Endothelial cell of umbilical vein (primary cell): ENCODE measurements around the gene CDH15. TPM values are rescaled to one million over a fixed set of nuclear protein-coding genes. Genes with fewer than 3 reads are reported as not detected.

ENCODE experiments used
- Bru-seq: library from RNA; stranded (reverse); fragments of 400-500 nt; gene quantifications from one replicate; lab custom pipeline; 2021; lab: Mats Ljungman, UMichigan
- BruChase-seq, 2 experiments: library from RNA; stranded (reverse); fragments of 400-500 nt; gene quantifications; one replicate each; lab custom pipeline; 2021; lab: Mats Ljungman, UMichigan
- BruUV-seq: library from RNA; stranded (reverse); fragments of 400-500 nt; replicated peaks from 2 replicates; lab custom pipeline; 2021; lab: Mats Ljungman, UMichigan
- CTCF ChIA-PET: fragments of 300-600, 350-600 bp; sonication (Branson Sonifier 250); formaldehyde crosslinking; loops from one replicate; lab custom pipeline; 2021; ENCODE audit warnings: antibody characterized with exemption, inconsistent platforms; lab: Charles Lee
- POLR2A ChIA-PET: fragments of 300-600, 350-600 bp; sonication (Branson Sonifier 250); formaldehyde crosslinking; loops from one replicate; lab custom pipeline; 2021; ENCODE audit warnings: antibody characterized with exemption, inconsistent platforms; lab: Charles Lee
- DNase-seq: peaks from one replicate; pipeline ENCODE4 v3.0.0-alpha.2; 2011; ENCODE audit warnings: low read depth, low spot score
- FAIRE-seq: peaks from 2 replicates; lab custom pipeline; 2011; peaks lifted over from hg19 to GRCh38; lab: Jason Lieb, UNC
- H2AFZ ChIP-seq: 2 replicates; pipeline ENCODE4 v1.6.0; 2012; ENCODE audit warnings: low read depth, low read length, control low read depth, inconsistent platforms
- H3K27ac ChIP-seq: 2 replicates; pipeline ENCODE4 v1.5.1; 2011; ENCODE audit warnings: low read depth, mild to moderate bottlenecking, control low read depth, low read length, moderate library complexity; ENCODE audit not compliant: insufficient read depth
- H3K27me3 ChIP-seq, 2 experiments: 2 replicates each; pipeline versions ENCODE4 v1.6.0 to v1.6.1; 2011; ENCODE audit warnings: low read length in 2 of 2, mixed read lengths in 1 of 2; ENCODE audit not compliant: control insufficient read depth in 2 of 2, insufficient read depth in 2 of 2
- H3K36me3 ChIP-seq, 2 experiments: 2 replicates in 1 of 2; 3 replicates in 1 of 2; pipeline ENCODE4 v1.5.1; 2011; ENCODE audit warnings: low read length in 2 of 2, mild to moderate bottlenecking in 1 of 2, moderate library complexity in 1 of 2; ENCODE audit not compliant: control insufficient read depth in 2 of 2, insufficient read depth in 2 of 2; ENCODE audit errors: extremely low read depth in 1 of 2
- H3K4me1 ChIP-seq: 3 replicates; pipeline ENCODE4 v1.5.1; 2011; ENCODE audit warnings: mild to moderate bottlenecking, low read length; ENCODE audit not compliant: control insufficient read depth, insufficient read depth; ENCODE audit errors: extremely low read depth
- H3K4me2 ChIP-seq: 2 replicates; pipeline ENCODE4 v1.6.1; 2011; ENCODE audit warnings: low read length, control low read depth, mixed read lengths; ENCODE audit not compliant: insufficient read depth
- H3K4me3 ChIP-seq, 3 experiments: fragments of 200-600 bp in 1 of 3; sonication (generic), shearing (Covaris generic) in 1 of 3; replicated peaks in 1 of 3; 2 replicates each; pipeline ENCODE4 v1.5.1; 2011 to 2016; ENCODE audit warnings: control low read depth in 3 of 3, low read length in 3 of 3, mild to moderate bottlenecking in 2 of 3, inconsistent platforms in 1 of 3, low read depth in 1 of 3, moderate library complexity in 1 of 3; ENCODE audit not compliant: insufficient read depth in 1 of 3
- H3K79me2 ChIP-seq: 2 replicates; pipeline ENCODE4 v1.6.0; 2012; ENCODE audit warnings: low read length, inconsistent platforms; ENCODE audit not compliant: control insufficient read depth, insufficient read depth
- H3K9ac ChIP-seq: replicated peaks from 2 replicates; pipeline ENCODE3; 2011; ENCODE audit warnings: low read length, control low read depth; ENCODE audit not compliant: insufficient read depth; ENCODE audit errors: extremely low read depth
- H3K9me1 ChIP-seq: replicated peaks from 3 replicates; pipeline ENCODE4 v1.6.0; 2011; ENCODE audit warnings: mild to moderate bottlenecking, low read length; ENCODE audit not compliant: control insufficient read depth, insufficient read depth; ENCODE audit errors: extremely low read depth
- H3K9me3 ChIP-seq: replicated peaks from 2 replicates; pipeline ENCODE4 v1.5.1; 2012; ENCODE audit warnings: low read length, inconsistent platforms; ENCODE audit not compliant: control insufficient read depth, insufficient read depth
- H4K20me1 ChIP-seq: replicated peaks from 2 replicates; pipeline ENCODE3; 2011; ENCODE audit warnings: mild to moderate bottlenecking, low read length; ENCODE audit not compliant: control insufficient read depth, insufficient read depth; ENCODE audit errors: extremely low read depth
- CTCF ChIP-seq, 2 donors: IDR thresholded peaks; 1 replicate in 1 of 2; 2 replicates in 1 of 2; pipeline ENCODE4 v1.5.1; 2011; ENCODE audit warnings: low read length in 2 of 2, mild to moderate bottlenecking in 2 of 2, moderate library complexity in 2 of 2, control low read depth in 1 of 2, inconsistent platforms in 1 of 2, low read depth in 1 of 2; ENCODE audit not compliant: insufficient read depth in 1 of 2; ENCODE audit errors: extremely low read depth in 1 of 2
- EZH2 ChIP-seq: IDR thresholded peaks from 2 replicates; pipeline ENCODE4 v1.6.1; 2012; ENCODE audit warnings: borderline replicate concordance, low read depth, mild to moderate bottlenecking, moderate library complexity, low read length, inconsistent platforms; ENCODE audit not compliant: severe bottlenecking
- FOS ChIP-seq: IDR thresholded peaks from 2 replicates; pipeline ENCODE4 v1.6.1; 2011; ENCODE audit warnings: mild to moderate bottlenecking, low read length, moderate library complexity, borderline replicate concordance; ENCODE audit not compliant: insufficient read depth
- GATA2 ChIP-seq: IDR thresholded peaks from 2 replicates; pipeline ENCODE4 v1.7.0; 2011; ENCODE audit warnings: low read depth, mild to moderate bottlenecking, moderate library complexity, mixed read lengths, low read length; ENCODE audit not compliant: insufficient read length, insufficient read depth
- JUN ChIP-seq: IDR thresholded peaks from 2 replicates; pipeline ENCODE4 v1.6.1; 2011; ENCODE audit warnings: borderline replicate concordance, low read depth; ENCODE audit not compliant: insufficient read length, insufficient read depth
- MAX ChIP-seq: IDR thresholded peaks from 2 replicates; pipeline ENCODE4 v1.6.1; 2011; ENCODE audit not compliant: insufficient read depth, insufficient read length
- MYC ChIP-seq: IDR thresholded peaks from one replicate; pipeline ENCODE4 v1.6.1; 2011; ENCODE audit warnings: mild to moderate bottlenecking, low read depth, low read length
- POLR2A ChIP-seq: IDR thresholded peaks from 2 replicates; pipeline ENCODE4 v1.6.1; 2012; ENCODE audit warnings: low read depth, mild to moderate bottlenecking, control low read depth, low read length
- POLR2AphosphoS5 ChIP-seq: IDR thresholded peaks from 2 replicates; pipeline ENCODE4 v1.6.1; 2012; ENCODE audit warnings: low read depth, mild to moderate bottlenecking, control low read depth, low read length, moderate library complexity; ENCODE audit not compliant: insufficient read depth
- dilution Hi-C: fragments of 300-500 bp; cut with MboI; formaldehyde crosslinking; loops from one replicate; pipeline ENCODE4 v1.15.0; 2019; ENCODE audit warnings: low sequenced_read_pairs; ENCODE audit not compliant: extremely low pct_ligation_motif_present
- intact Hi-C: fragments of 100-400 bp; cut with micrococcal nuclease; formaldehyde crosslinking; loops from one replicate; pipeline ENCODE4 v1.10.0; 2022
- long read RNA-seq: library from polyadenylated mRNA; stranded (forward); transcript quantifications from one replicate; pipeline ENCODE4 v2.0.0, GENCODE V29; 2021
- polyA minus RNA-seq, 3 experiments: library from RNA; depleted of rRNA, polyadenylated mRNA; stranded (reverse); fragments of >200 nt; gene quantifications; 1 replicate in 1 of 3; 2 replicates in 2 of 3; pipeline ENCODE4 v1.2.3, GENCODE V29; 2011
- polyA plus RNA-seq, 4 experiments: library from polyadenylated mRNA; depleted of rRNA in 3 of 4; stranded (reverse) in 3 of 4; unstranded in 1 of 4; fragments of >200 nt; gene quantifications; 2 replicates each; pipeline versions ENCODE4 v1.2.1 to v1.2.3, GENCODE V29; 2011 to 2012; ENCODE audit warnings: missing spikeins in 1 of 4
- total RNA-seq: library from RNA; stranded (reverse); gene quantifications from 2 replicates; pipeline ENCODE4 v1.2.3, GENCODE V29; 2021

CDH15 gene
- total RNA-seq: not detected in 2 replicates
- polyA plus RNA-seq: 0.44 and 0.54 TPM in 2 replicates
- 0.05 and 0.27 TPM in 2 replicates for polyA plus RNA-seq (2011; cell fraction: cytosol; rRNA removed)
- polyA plus RNA-seq (2011; cell fraction: nucleus; rRNA removed): 0.11 and 0.14 TPM in 2 replicates
- 0.13 and 0.65 TPM in 2 replicates for polyA plus RNA-seq (2012)
- 0.24 TPM in 1 of 2 replicates, not detected in the other for polyA minus RNA-seq
- polyA minus RNA-seq (2011; cell fraction: cytosol; rRNA and poly(A)+ RNA removed): not detected
- not detected in 2 replicates for polyA minus RNA-seq (2011; cell fraction: nucleus; rRNA and poly(A)+ RNA removed)
- percentile 9 among the genes with signal in this experiment for Bru-seq, nascent RNA
- percentile 4 among the genes with signal in this experiment for BruChase-seq, experiment 1, labeled RNA remaining after a 6-hour chase
- BruChase-seq, experiment 2, labeled RNA remaining after a 2-hour chase: not detected
- long read RNA-seq: 0 reads

GRCh38 chr16:89171216-89172170, at the start of gene CDH15:
CDH15 (plus strand) TSS chr16:89171748; CDS start chr16:89171832, 84 bp downstream.
- H3K4me1 ChIP-seq: peaks cover 3% of the 10 kb centered on the region

More at GRCh38 chr16:89171216-89172170, at the start of gene CDH15:
- no peak within 1 kb of the TSS for H3K27ac ChIP-seq
- DNase-seq: peak; percentile 88
- TF ChIP-seq GATA2 (no peak), MYC (no peak), JUN (no peak), POLR2AphosphoS5 (no peak), EZH2 (no peak), CTCF (IDR thresholded peaks at IDR 0.05; ENCODE audit: extremely low read depth in 1 of 2, insufficient read depth in 1 of 2, low read depth in 1 of 2, low read length in 2 of 2) (no peak), POLR2A (no peak), FOS (no peak), MAX (no peak)
- H3K9ac ChIP-seq: no peak within 1 kb of the TSS
- H4K20me1 ChIP-seq: no peaks in the 10 kb centered on the region
- no peak within 1 kb of the TSS for H3K4me3 ChIP-seq
- no peaks in the 10 kb centered on the region for H3K79me2 ChIP-seq
- peak within 1 kb of the TSS; percentile 65 for H2AFZ ChIP-seq
- no peaks in the 10 kb centered on the region for H3K9me1 ChIP-seq
- peaks cover 0 to 3% of the 10 kb centered on the region in 2 experiments for H3K27me3 ChIP-seq
- dilution Hi-C loops: no loop called here
- POLR2A ChIA-PET: interaction anchor here (0.7 kb wide), 1 partner anchor 1216 kb away, joined by 4 read pairs; no protein-coding TSS in a partner anchor
- intact Hi-C loops: loop anchor here (1.0 kb wide), 2 partner anchors 21 to 45 kb away; no protein-coding TSS in a partner anchor
- FAIRE-seq: peak; percentile 92
- no peaks in the 10 kb centered on the region for H3K9me3 ChIP-seq
- CTCF ChIA-PET: interaction anchor here (0.9 to 1.1 kb wide), 3 partner anchors 9 to 434 kb away, joined by 3 to 7 read pairs (median 3); no protein-coding TSS in a partner anchor
- H3K4me2 ChIP-seq: peak within 1 kb of the TSS; percentile 33
- BruUV-seq: no TSS peak
- H3K36me3 ChIP-seq: no peaks in the 10 kb centered on the region
